BE2C (cell line): ENCODE measurements around the gene NRF1.
"Not testable (repeated sequence)": the region's sequence is repeated elsewhere in the genome, so short reads cannot be mapped to it uniquely, and the experiment has no call there.

ENCODE experiments used
- DNase-seq: peaks from one replicate; pipeline ENCODE4 v3.0.0-alpha.2; 2020
- H3K27me3 ChIP-seq: fragments of 250-450 bp; sonication (Bioruptor Pico); 2 replicates; pipeline ENCODE4 v1.5.1; 2020; ENCODE audit warnings: mild to moderate bottlenecking
- H3K36me3 ChIP-seq: fragments of 250-450 bp; sonication (Bioruptor Pico); 2 replicates; pipeline ENCODE4 v1.5.1; 2020; ENCODE audit warnings: mild to moderate bottlenecking
- H3K4me1 ChIP-seq: fragments of 250-450 bp; sonication (Bioruptor Pico); 2 replicates; pipeline ENCODE4 v1.5.1; 2020
- H3K4me3 ChIP-seq: 2 replicates; pipeline ENCODE4 v1.5.1; 2011; ENCODE audit warnings: low read depth, low read length
- H3K9me3 ChIP-seq: fragments of 250-450 bp; sonication (Bioruptor Pico); 2 replicates; pipeline ENCODE4 v1.5.1; 2020
- CTCF ChIP-seq: IDR thresholded peaks from 2 replicates; pipeline ENCODE4 v1.5.1; 2012; ENCODE audit warnings: mild to moderate bottlenecking, low read depth, low read length

Gene NRF1

GRCh38 chr7:129571201-129571600 lies 40.3 kb upstream of the NRF1 start:
- no peaks in the 10 kb centered on the region for H3K36me3 ChIP-seq
- no peaks in the 10 kb centered on the region; the same call in 1 of the 2 replicates for H3K9me3 ChIP-seq
- no peaks in the 10 kb centered on the region for H3K4me1 ChIP-seq
- TF ChIP-seq CTCF = no peak
- H3K27me3 ChIP-seq = no peaks in the 10 kb centered on the region; the same call in 1 of the 2 replicates
- no peak for DNase-seq
- no peak overlapping the region for H3K4me3 ChIP-seq

- no peak for TF ChIP-seq CTCF
- Histone ChIP-seq H3K4me3 (no peak overlapping the region), H3K9me3 (no peaks in the 10 kb centered on the region; the same call in 1 of the 2 replicates), H3K27me3 (no peaks in the 10 kb centered on the region; the same call in 1 of the 2 replicates), H3K36me3 (no peaks in the 10 kb centered on the region), H3K4me1 (no peaks in the 10 kb centered on the region)
- no peak for DNase-seq
Observed at GRCh38 chr7:129572205-129572604, 39.3 kb upstream of the NRF1 start.

- no peak for TF ChIP-seq CTCF
- Histone ChIP-seq H3K27me3 (no peaks in the 10 kb centered on the region), H3K36me3 (no peaks in the 10 kb centered on the region), H3K9me3 (peaks cover 4% of the 10 kb centered on the region; the same call in 1 of the 2 replicates), H3K4me1 (no peaks in the 10 kb centered on the region), H3K4me3 (no peak overlapping the region)
- DNase-seq = no peak
Observed at GRCh38 chr7:129574487-129574886, 37.0 kb upstream of the NRF1 start.

- TF ChIP-seq CTCF = no peak
- Histone ChIP-seq H3K9me3 (peaks cover 4% of the 10 kb centered on the region; the same call in 1 of the 2 replicates), H3K4me3 (no peak overlapping the region), H3K27me3 (no peaks in the 10 kb centered on the region), H3K4me1 (no peaks in the 10 kb centered on the region), H3K36me3 (no peaks in the 10 kb centered on the region)
- no peak for DNase-seq
Observed at GRCh38 chr7:129575699-129576098, 35.8 kb upstream of the NRF1 start.

GRCh38 chr7:129576138-129576537 lies 35.4 kb upstream of the NRF1 start:
- Histone ChIP-seq H3K9me3 (peaks cover 4% of the 10 kb centered on the region; the same call in 1 of the 2 replicates), H3K4me1 (no peaks in the 10 kb centered on the region), H3K27me3 (no peaks in the 10 kb centered on the region), H3K36me3 (no peaks in the 10 kb centered on the region), H3K4me3 (no peak overlapping the region)
- no peak for DNase-seq
- TF ChIP-seq CTCF = no peak

GRCh38 chr7:129578829-129579228 lies 32.7 kb upstream of the NRF1 start:
- TF ChIP-seq CTCF = no peak
- H3K4me1 ChIP-seq = no peaks in the 10 kb centered on the region
- DNase-seq = no peak
- H3K36me3 ChIP-seq = no peaks in the 10 kb centered on the region
- peaks cover 4% of the 10 kb centered on the region; the same call in 1 of the 2 replicates for H3K9me3 ChIP-seq
- no peaks in the 10 kb centered on the region for H3K27me3 ChIP-seq
- no peak overlapping the region for H3K4me3 ChIP-seq

GRCh38 chr7:129586179-129586578 lies 25.3 kb upstream of the NRF1 start:
- not testable (repeated sequence) for H3K36me3 ChIP-seq, H3K4me1 ChIP-seq, DNase-seq, H3K4me3 ChIP-seq, H3K27me3 ChIP-seq, H3K9me3 ChIP-seq
